ENCODE data around the gene IFT74. TPM values are rescaled to one million over a fixed set of nuclear protein-coding genes. Genes with fewer than 3 reads are reported as not detected.

IFT74 gene
- total RNA-seq, 1 experiment from 2014 or later = 16.2 TPM

- Mint-ChIP-seq H3K9me3 (no peaks in the 10 kb centered on the region; a peak in 1 of 5 replicates), H3K4me3 (peak overlapping the region; percentile 88 to 93), H3K27ac (peak overlapping the region; percentile 33 to 98 (median 97); a peak in 4 of 7 replicates), H3K36me3 (ENCODE audit: insufficient read depth in 1 of 3, low read depth in 3 of 3) (no peaks in the 10 kb centered on the region), H3K4me1 (peaks cover 18 to 19% of the 10 kb centered on the region in 2 experiments), H3K27me3 (ENCODE audit: low read depth) (no peaks in the 10 kb centered on the region)
- no peak overlapping the region for H3K18ac ChIP-seq (ENCODE audit: insufficient read length, low read depth, low read length)
- H3K56ac ChIP-seq (ENCODE audit: insufficient read length, low read depth, low read length) = no peak overlapping the region
- no peak overlapping the region for H2BK12ac ChIP-seq (ENCODE audit: insufficient read length, low read depth, low read length)
- H3K4ac ChIP-seq (ENCODE audit: low read depth, low read length) = no peak overlapping the region
- no peaks in the 10 kb centered on the region for H4K20me1 ChIP-seq (ENCODE audit: control insufficient read depth, insufficient read depth, insufficient read length)
- no peaks in the 10 kb centered on the region for H3K79me1 ChIP-seq (ENCODE audit: insufficient read depth, low read depth, low read length, poor library complexity, severe bottlenecking)
- H3T11ph ChIP-seq (ENCODE audit: low read length) = no peak overlapping the region
- peak overlapping the region; percentile 95 for H3K9ac ChIP-seq (ENCODE audit: extremely low read depth, insufficient read length, low read length)
- H4K91ac ChIP-seq (ENCODE audit: insufficient read length, low read depth, low read length) = no peak overlapping the region
- H3K23me2 ChIP-seq (ENCODE audit: insufficient read length, low read depth, low read length, poor library complexity, severe bottlenecking) = peaks cover 4% of the 10 kb centered on the region
- H4K8ac ChIP-seq (replicated peaks; ENCODE audit: insufficient read length, low read depth, low read length) = no peak overlapping the region
- H3K27ac ChIP-seq (ENCODE audit: insufficient read length, low read depth, low read length) = no peak overlapping the region
- TF ChIP-seq, protein P1, sequence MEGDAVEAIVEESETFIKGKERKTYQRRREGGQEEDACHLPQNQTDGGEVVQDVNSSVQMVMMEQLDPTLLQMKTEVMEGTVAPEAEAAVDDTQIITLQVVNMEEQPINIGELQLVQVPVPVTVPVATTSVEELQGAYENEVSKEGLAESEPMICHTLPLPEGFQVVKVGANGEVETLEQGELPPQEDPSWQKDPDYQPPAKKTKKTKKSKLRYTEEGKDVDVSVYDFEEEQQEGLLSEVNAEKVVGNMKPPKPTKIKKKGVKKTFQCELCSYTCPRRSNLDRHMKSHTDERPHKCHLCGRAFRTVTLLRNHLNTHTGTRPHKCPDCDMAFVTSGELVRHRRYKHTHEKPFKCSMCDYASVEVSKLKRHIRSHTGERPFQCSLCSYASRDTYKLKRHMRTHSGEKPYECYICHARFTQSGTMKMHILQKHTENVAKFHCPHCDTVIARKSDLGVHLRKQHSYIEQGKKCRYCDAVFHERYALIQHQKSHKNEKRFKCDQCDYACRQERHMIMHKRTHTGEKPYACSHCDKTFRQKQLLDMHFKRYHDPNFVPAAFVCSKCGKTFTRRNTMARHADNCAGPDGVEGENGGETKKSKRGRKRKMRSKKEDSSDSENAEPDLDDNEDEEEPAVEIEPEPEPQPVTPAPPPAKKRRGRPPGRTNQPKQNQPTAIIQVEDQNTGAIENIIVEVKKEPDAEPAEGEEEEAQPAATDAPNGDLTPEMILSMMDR (conservative IDR thresholded peaks at IDR 0.05) = no peak
- H2BK5ac ChIP-seq (ENCODE audit: insufficient read length, low read length) = no peak overlapping the region
- peak overlapping the region; percentile 98 for H3K4me2 ChIP-seq (ENCODE audit: insufficient read depth, insufficient read length, low read length)
- H2AK5ac ChIP-seq (ENCODE audit: insufficient read length, low read length) = no peak overlapping the region
- no peak overlapping the region for H2BK120ac ChIP-seq (ENCODE audit: low read depth, low read length, poor library complexity, severe bottlenecking)
- H3K27me3 ChIP-seq (ENCODE audit: insufficient read depth, low read length) = no peaks in the 10 kb centered on the region
- no peak overlapping the region for H3K14ac ChIP-seq (ENCODE audit: insufficient read depth, low read length)
- no peak for DNase-seq
- no peaks in the 10 kb centered on the region for H3K4me1 ChIP-seq (ENCODE audit: insufficient read depth, low read length)
- WGBS (ENCODE audit: extremely low coverage, insufficient read length, low lambda C conversion rate) = no CpG with 5 or more reads among the region's 4 CpGs
- no peaks in the 10 kb centered on the region for H3K9me3 ChIP-seq (ENCODE audit: control insufficient read depth, low read depth, low read length)
- no peak overlapping the region for H4K5ac ChIP-seq (ENCODE audit: insufficient read length, low read depth, low read length)
- H2AFZ ChIP-seq (ENCODE audit: low read length) = no peak overlapping the region
- no peak overlapping the region for H2BK15ac ChIP-seq (ENCODE audit: low read depth, low read length)
- no peaks in the 10 kb centered on the region for H3K79me2 ChIP-seq (ENCODE audit: insufficient read depth, low read length)
- H3K23ac ChIP-seq (ENCODE audit: insufficient read length, low read depth, low read length) = no peak overlapping the region
- H2BK20ac ChIP-seq (ENCODE audit: low read depth, low read length, poor library complexity, severe bottlenecking) = no peak overlapping the region
Measured at GRCh38 chr9:26955222-26955903, 849 bp upstream of the IFT74 start.
